Neural progenitor cell (in vitro differentiated cells): ENCODE measurements around the gene ENTPD5.

Source experiments
- CTCF ChIP-seq: fragments of 200-600 bp; sonication (generic); IDR thresholded peaks from 2 replicates; pipeline ENCODE4 v1.5.1; 2017; ENCODE audit warnings: antibody characterized with exemption, mild to moderate bottlenecking
- EZH2phosphoT487 ChIP-seq: fragments of 200-600 bp; sonication (generic); IDR thresholded peaks from 2 replicates; pipeline ENCODE4 v1.6.1; 2017; ENCODE audit warnings: antibody characterized with exemption

GRCh38 chr14:73996731-73997107 lies 22.4 kb downstream of the ENTPD5 start:
- TF ChIP-seq CTCF (no peak), EZH2phosphoT487 (no peak)
